ENCODE measurements around the gene ERBB4. TPM values are rescaled to one million over a fixed set of nuclear protein-coding genes. Genes with fewer than 3 reads are reported as not detected.
"Not testable (repeated sequence)": the region's sequence is repeated elsewhere in the genome, so short reads cannot be mapped to it uniquely, and the experiment has no call there.

ERBB4 gene
- total RNA-seq, 1 experiment from 2014 or later, result not detected

DNA sequence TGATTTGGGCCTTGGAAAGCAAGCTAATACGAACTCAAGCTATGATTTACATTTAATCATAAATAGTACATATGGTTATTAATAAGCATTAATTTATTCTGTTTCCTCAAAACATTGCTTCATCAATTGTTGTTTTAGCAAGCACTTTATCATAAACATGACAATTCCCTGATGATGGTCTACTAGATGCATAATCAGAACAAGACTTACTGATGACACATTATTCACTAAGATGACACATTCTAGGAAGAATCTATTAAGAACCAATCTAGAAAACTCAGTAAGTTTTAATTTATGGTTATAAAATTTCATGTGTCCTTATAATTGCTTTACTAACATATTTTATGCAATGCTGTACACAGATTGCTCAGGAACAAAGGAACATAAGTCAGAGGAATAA, 815.2 kb downstream of the ERBB4 start:
- ChIA-PET POLR2A (no interaction called here), CTCF (interaction anchor here (0.9 to 2.3 kb wide), 2 partner anchors 21 to 22 kb away, joined by 4 to 17 read pairs; no protein-coding TSS in a partner anchor)
- intact Hi-C loops (cut with micrococcal nuclease), result no loop called here
- Mint-ChIP-seq H3K27me3 (ENCODE audit: insufficient read depth, unreplicated experiment) (peaks cover 26% of the 10 kb centered on the region), H3K27ac (ENCODE audit: low read depth, unreplicated experiment) (no peak overlapping the region), H3K4me1 (ENCODE audit: insufficient read depth, unreplicated experiment) (no peaks in the 10 kb centered on the region), H3K36me3 (ENCODE audit: insufficient read depth, unreplicated experiment) (no peaks in the 10 kb centered on the region), H3K4me3 (ENCODE audit: unreplicated experiment) (no peak overlapping the region), H3K9me3 (ENCODE audit: unreplicated experiment) (no peaks in the 10 kb centered on the region)
- BruUV-seq (replicated peaks), result no TSS peak
- no peak for DNase-seq (ENCODE audit: unreplicated experiment)
- no peak for TF ChIP-seq CTCF (IDR thresholded peaks at IDR 0.05; ENCODE audit: unreplicated experiment)

GRCh38 chr2:211722928-211723327, 815.7 kb downstream of the ERBB4 start:
- intact Hi-C loops (cut with micrococcal nuclease), result no loop called here
- Mint-ChIP-seq H3K9me3 (ENCODE audit: unreplicated experiment) (no peaks in the 10 kb centered on the region), H3K27me3 (ENCODE audit: insufficient read depth, unreplicated experiment) (peaks cover 26% of the 10 kb centered on the region), H3K27ac (ENCODE audit: low read depth, unreplicated experiment) (no peak overlapping the region), H3K36me3 (ENCODE audit: insufficient read depth, unreplicated experiment) (no peaks in the 10 kb centered on the region), H3K4me3 (ENCODE audit: unreplicated experiment) (no peak overlapping the region), H3K4me1 (ENCODE audit: insufficient read depth, unreplicated experiment) (no peaks in the 10 kb centered on the region)
- BruUV-seq (replicated peaks), result no TSS peak
- CTCF ChIA-PET, result interaction anchor here (0.7 to 2.3 kb wide), 4 partner anchors 21 to 562 kb away, joined by 3 to 17 read pairs (median 4); no protein-coding TSS in a partner anchor
- no peak for DNase-seq (ENCODE audit: unreplicated experiment)
- POLR2A ChIA-PET, result no interaction called here
- TF ChIP-seq CTCF (IDR thresholded peaks at IDR 0.05; ENCODE audit: unreplicated experiment), result no peak

- H3K9me3 Mint-ChIP-seq (ENCODE audit: unreplicated experiment); H3K4me1 Mint-ChIP-seq (ENCODE audit: insufficient read depth, unreplicated experiment); H3K4me3 Mint-ChIP-seq (ENCODE audit: unreplicated experiment); DNase-seq (ENCODE audit: unreplicated experiment); H3K36me3 Mint-ChIP-seq (ENCODE audit: insufficient read depth, unreplicated experiment); POLR2A ChIA-PET; H3K27ac Mint-ChIP-seq (ENCODE audit: low read depth, unreplicated experiment); BruUV-seq (replicated peaks); CTCF ChIA-PET; intact Hi-C loops (cut with micrococcal nuclease): not testable (repeated sequence)
- peaks cover 22% of the 10 kb centered on the region for H3K27me3 Mint-ChIP-seq (ENCODE audit: insufficient read depth, unreplicated experiment)
Observed at GRCh38 chr2:211721874-211722273, 816.7 kb downstream of the ERBB4 start.

- Mint-ChIP-seq H3K4me1 (ENCODE audit: insufficient read depth, unreplicated experiment) (no peaks in the 10 kb centered on the region), H3K27ac (ENCODE audit: low read depth, unreplicated experiment) (no peak overlapping the region), H3K36me3 (ENCODE audit: insufficient read depth, unreplicated experiment) (no peaks in the 10 kb centered on the region), H3K27me3 (ENCODE audit: insufficient read depth, unreplicated experiment) (peaks cover 37% of the 10 kb centered on the region), H3K9me3 (ENCODE audit: unreplicated experiment) (no peaks in the 10 kb centered on the region), H3K4me3 (ENCODE audit: unreplicated experiment) (no peak overlapping the region)
- CTCF ChIA-PET, result no interaction called here
- POLR2A ChIA-PET, result no interaction called here
- TF ChIP-seq CTCF (IDR thresholded peaks at IDR 0.05; ENCODE audit: unreplicated experiment), result no peak
- intact Hi-C loops (cut with micrococcal nuclease), result no loop called here
- no TSS peak for BruUV-seq (replicated peaks)
- no peak for DNase-seq (ENCODE audit: unreplicated experiment)
Observed at GRCh38 chr2:211709389-211709788, 829.2 kb downstream of the ERBB4 start.

- peaks cover 31% of the 10 kb centered on the region for H3K27me3 Mint-ChIP-seq (ENCODE audit: insufficient read depth, unreplicated experiment)
- no peak for DNase-seq (ENCODE audit: unreplicated experiment)
- H3K9me3 Mint-ChIP-seq (ENCODE audit: unreplicated experiment), result no peaks in the 10 kb centered on the region
- H3K36me3 Mint-ChIP-seq (ENCODE audit: insufficient read depth, unreplicated experiment), result no peaks in the 10 kb centered on the region
- no peaks in the 10 kb centered on the region for H3K4me1 Mint-ChIP-seq (ENCODE audit: insufficient read depth, unreplicated experiment)
- no TSS peak for BruUV-seq (replicated peaks)
- intact Hi-C loops (cut with micrococcal nuclease), result no loop called here
- CTCF ChIA-PET, result interaction anchor here (0.6 kb wide), 2 partner anchors 20 to 872 kb away, joined by 3 to 4 read pairs; no protein-coding TSS in a partner anchor
- TF ChIP-seq CTCF (IDR thresholded peaks at IDR 0.05; ENCODE audit: unreplicated experiment), result no peak
- POLR2A ChIA-PET, result no interaction called here
- H3K4me3 Mint-ChIP-seq (ENCODE audit: unreplicated experiment), result no peak overlapping the region
- H3K27ac Mint-ChIP-seq (ENCODE audit: low read depth, unreplicated experiment), result no peak overlapping the region
Observed at GRCh38 chr2:211692689-211693088, 845.9 kb downstream of the ERBB4 start.
